ENCODE data around the gene KRT82. TPM values are rescaled to one million over a fixed set of nuclear protein-coding genes. Genes with fewer than 3 reads are reported as not detected.
A peak's percentile ranks its signal among the peaks of the same experiment; 100 is the strongest.

Gene KRT82
- total and polyA plus RNA-seq, 3 donors from 2014 or later, result not detected

GRCh38 chr12:52394836-52395405, 11.2 kb downstream of the KRT82 start:
- intact Hi-C loops (cut with DNase I; ENCODE audit: low total_unique reads), result no loop called here
- no peak overlapping the region for H3K4me3 ChIP-seq
- WGBS, 2 donors, result 81 to 92% methylated on average over 13 of the region's 13 CpGs
- H3K27me3 ChIP-seq, result no peaks in the 10 kb centered on the region
- no peaks in the 10 kb centered on the region for H3K9me3 ChIP-seq
- no peak for DNase-seq
- H3K27ac ChIP-seq, result no peak overlapping the region
- no peaks in the 10 kb centered on the region for H3K36me3 ChIP-seq (ENCODE audit: low read depth, missing control alignments)
- TF ChIP-seq CTCF (IDR thresholded peaks at IDR 0.05) (no peak), POLR2A (IDR thresholded peaks at IDR 0.05) (no peak)
- H3K4me1 ChIP-seq, result peaks cover 4% of the 10 kb centered on the region

- H3K36me3 ChIP-seq (ENCODE audit: low read depth, missing control alignments), result no peaks in the 10 kb centered on the region
- no peak overlapping the region for H3K27ac ChIP-seq
- no peak overlapping the region for H3K4me3 ChIP-seq
- intact Hi-C loops (cut with DNase I; ENCODE audit: low total_unique reads), result no loop called here
- DNase-seq, result no peak
- peaks cover 4% of the 10 kb centered on the region for H3K4me1 ChIP-seq
- H3K27me3 ChIP-seq, result no peaks in the 10 kb centered on the region
- 84 to 94% methylated on average over 5 to 7 of the region's 7 CpGs for WGBS, 2 donors
- no peak for TF ChIP-seq POLR2A (IDR thresholded peaks at IDR 0.05)
- no peak for TF ChIP-seq CTCF (IDR thresholded peaks at IDR 0.05)
- no peaks in the 10 kb centered on the region for H3K9me3 ChIP-seq
Measured at GRCh38 chr12:52392465-52393007, 13.6 kb downstream of the KRT82 start.

GRCh38 chr12:52391618-52392002, 14.5 kb downstream of the KRT82 start:
- H3K36me3 ChIP-seq (ENCODE audit: low read depth, missing control alignments), result no peaks in the 10 kb centered on the region
- no peaks in the 10 kb centered on the region for H3K27me3 ChIP-seq
- no peak overlapping the region for H3K27ac ChIP-seq
- intact Hi-C loops (cut with DNase I; ENCODE audit: low total_unique reads), result no loop called here
- no peak for TF ChIP-seq POLR2A (IDR thresholded peaks at IDR 0.05)
- TF ChIP-seq CTCF (IDR thresholded peaks at IDR 0.05), result no peak
- DNase-seq, result peak; percentile 57
- 36 to 69% methylated on average over 4 of the region's 4 CpGs for WGBS, 2 donors
- peaks cover 4% of the 10 kb centered on the region for H3K4me1 ChIP-seq
- H3K4me3 ChIP-seq, result no peak overlapping the region
- no peaks in the 10 kb centered on the region for H3K9me3 ChIP-seq

GRCh38 chr12:52390739-52391617, 15.2 kb downstream of the KRT82 start:
- intact Hi-C loops (cut with DNase I; ENCODE audit: low total_unique reads), result no loop called here
- H3K4me3 ChIP-seq, result no peak overlapping the region
- H3K4me1 ChIP-seq, result peaks cover 4% of the 10 kb centered on the region
- DNase-seq, result peak; percentile 45
- TF ChIP-seq POLR2A (IDR thresholded peaks at IDR 0.05) (no peak), CTCF (IDR thresholded peaks at IDR 0.05) (peak; percentile 44 to 57 (median 50))
- H3K27me3 ChIP-seq, result no peaks in the 10 kb centered on the region
- no peaks in the 10 kb centered on the region for H3K9me3 ChIP-seq
- H3K36me3 ChIP-seq (ENCODE audit: low read depth, missing control alignments), result no peaks in the 10 kb centered on the region
- no peak overlapping the region for H3K27ac ChIP-seq
- 76 to 91% methylated on average over 5 to 11 of the region's 11 CpGs for WGBS, 2 donors

Measured in testis (tissue), 3 donors.